ENCODE data around the gene DENND4A.

DNA sequence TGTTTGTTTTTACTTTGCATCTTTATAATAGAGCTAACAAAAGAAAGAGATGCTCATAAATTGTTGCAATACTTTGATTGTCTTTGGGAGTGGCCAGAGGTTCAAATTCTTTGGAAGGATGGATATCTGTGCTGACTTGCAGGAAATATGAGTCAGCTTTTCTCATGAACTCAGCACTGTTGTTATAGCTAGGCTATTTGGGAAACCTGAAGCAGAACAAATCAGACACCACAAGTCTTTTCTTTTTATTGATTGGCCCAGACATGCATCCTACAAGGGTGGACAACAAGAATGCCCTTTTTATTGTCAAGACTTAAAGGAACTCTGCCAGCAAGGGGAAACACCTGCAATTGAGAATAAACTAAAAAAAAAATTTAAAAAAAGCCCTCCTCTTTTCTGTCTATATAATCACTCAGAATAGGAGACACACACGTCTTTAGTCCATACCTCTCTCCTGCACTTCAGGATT, 4.6 kb upstream of the DENND4A start:
- TF ChIP-seq LEF1 (IDR thresholded peaks at IDR 0.05; ENCODE audit: borderline replicate concordance): no peak
- no peak for TF ChIP-seq PKNOX1 (IDR thresholded peaks at IDR 0.05)
- no peak for TF ChIP-seq BHLHE40 (IDR thresholded peaks at IDR 0.05; ENCODE audit: borderline replicate concordance)
- no peak for TF ChIP-seq FOXM1 (IDR thresholded peaks at IDR 0.05; ENCODE audit: borderline replicate concordance)
- no peak for TF ChIP-seq ZNF384 (IDR thresholded peaks at IDR 0.05)
- no peak for TF ChIP-seq SP1 (IDR thresholded peaks at IDR 0.05)
- TF ChIP-seq SUZ12 (IDR thresholded peaks at IDR 0.05): no peak
- no peak for TF ChIP-seq FOXA1 (IDR thresholded peaks at IDR 0.05)
- no peak for TF ChIP-seq HDGF (IDR thresholded peaks at IDR 0.05; ENCODE audit: borderline replicate concordance)
